ENCODE measurements around the gene SBK2. TPM values are rescaled to one million over a fixed set of nuclear protein-coding genes. Genes with fewer than 3 reads are reported as not detected.

Gene SBK2
- total and polyA plus RNA-seq, 2 donors (not counting 3 experiments of a cell fraction or from before 2014, with no cell fraction given): not detected

- CTCF ChIA-PET: interaction anchor here (1.0 to 1.3 kb wide), 3 partner anchors 13 to 412 kb away, joined by 3 to 4 read pairs (median 4); no protein-coding TSS in a partner anchor
- H2AFZ ChIP-seq (ENCODE audit: low read depth, low read length): no peak overlapping the region
- FAIRE-seq (no peak), DNase-seq (ENCODE audit: low read depth, low spot score) (no peak)
- peaks cover 0 to 3% of the 10 kb centered on the region in 2 experiments for H3K27me3 ChIP-seq (ENCODE audit: control insufficient read depth in 2 of 2, insufficient read depth in 2 of 2, low read length in 2 of 2)
- no peak for TF ChIP-seq POLR2A (IDR thresholded peaks at IDR 0.05; ENCODE audit: low read depth, low read length)
- TF ChIP-seq, protein P1, sequence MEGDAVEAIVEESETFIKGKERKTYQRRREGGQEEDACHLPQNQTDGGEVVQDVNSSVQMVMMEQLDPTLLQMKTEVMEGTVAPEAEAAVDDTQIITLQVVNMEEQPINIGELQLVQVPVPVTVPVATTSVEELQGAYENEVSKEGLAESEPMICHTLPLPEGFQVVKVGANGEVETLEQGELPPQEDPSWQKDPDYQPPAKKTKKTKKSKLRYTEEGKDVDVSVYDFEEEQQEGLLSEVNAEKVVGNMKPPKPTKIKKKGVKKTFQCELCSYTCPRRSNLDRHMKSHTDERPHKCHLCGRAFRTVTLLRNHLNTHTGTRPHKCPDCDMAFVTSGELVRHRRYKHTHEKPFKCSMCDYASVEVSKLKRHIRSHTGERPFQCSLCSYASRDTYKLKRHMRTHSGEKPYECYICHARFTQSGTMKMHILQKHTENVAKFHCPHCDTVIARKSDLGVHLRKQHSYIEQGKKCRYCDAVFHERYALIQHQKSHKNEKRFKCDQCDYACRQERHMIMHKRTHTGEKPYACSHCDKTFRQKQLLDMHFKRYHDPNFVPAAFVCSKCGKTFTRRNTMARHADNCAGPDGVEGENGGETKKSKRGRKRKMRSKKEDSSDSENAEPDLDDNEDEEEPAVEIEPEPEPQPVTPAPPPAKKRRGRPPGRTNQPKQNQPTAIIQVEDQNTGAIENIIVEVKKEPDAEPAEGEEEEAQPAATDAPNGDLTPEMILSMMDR (IDR thresholded peaks at IDR 0.05; ENCODE audit: extremely low read depth in 1 of 2, insufficient read depth in 1 of 2, low read depth in 1 of 2, low read length in 2 of 2): no peak
- no peak for TF ChIP-seq FOS (IDR thresholded peaks at IDR 0.05; ENCODE audit: borderline replicate concordance, insufficient read depth, low read length)
- TF ChIP-seq MYC (IDR thresholded peaks at IDR 0.05; ENCODE audit: low read depth, low read length): no peak
- TF ChIP-seq, protein P2, sequence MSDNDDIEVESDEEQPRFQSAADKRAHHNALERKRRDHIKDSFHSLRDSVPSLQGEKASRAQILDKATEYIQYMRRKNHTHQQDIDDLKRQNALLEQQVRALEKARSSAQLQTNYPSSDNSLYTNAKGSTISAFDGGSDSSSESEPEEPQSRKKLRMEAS (IDR thresholded peaks at IDR 0.05; ENCODE audit: insufficient read depth, insufficient read length): no peak
- no peak for TF ChIP-seq POLR2AphosphoS5 (IDR thresholded peaks at IDR 0.05; ENCODE audit: insufficient read depth, low read depth, low read length)
- TF ChIP-seq JUN (IDR thresholded peaks at IDR 0.05; ENCODE audit: borderline replicate concordance, insufficient read depth, insufficient read length, low read depth): no peak
- TF ChIP-seq GATA2 (IDR thresholded peaks at IDR 0.05; ENCODE audit: insufficient read depth, insufficient read length, low read depth, low read length): no peak
- TF ChIP-seq EZH2 (IDR thresholded peaks at IDR 0.05; ENCODE audit: borderline replicate concordance, low read depth, low read length, severe bottlenecking): no peak
- no peaks in the 10 kb centered on the region for H3K9me3 ChIP-seq (replicated peaks; ENCODE audit: control insufficient read depth, insufficient read depth, low read length)
- no peak overlapping the region for H3K9ac ChIP-seq (replicated peaks; ENCODE audit: extremely low read depth, insufficient read depth, low read length)
- BruUV-seq (replicated peaks): no TSS peak
- no peaks in the 10 kb centered on the region for H3K79me2 ChIP-seq (ENCODE audit: control insufficient read depth, insufficient read depth, low read length)
- H4K20me1 ChIP-seq (replicated peaks; ENCODE audit: control insufficient read depth, extremely low read depth, insufficient read depth, low read length): no peaks in the 10 kb centered on the region
- dilution Hi-C loops (cut with MboI; ENCODE audit: extremely low pct_ligation_motif_present, low sequenced_read_pairs): no loop called here
- H3K4me3 ChIP-seq (replicated peaks in 1 of 3; ENCODE audit: insufficient read depth in 1 of 3, low read depth in 1 of 3, low read length in 3 of 3): no peak overlapping the region
- H3K27ac ChIP-seq (ENCODE audit: insufficient read depth, low read depth, low read length): no peak overlapping the region
- POLR2A ChIA-PET: interaction anchor here (0.6 kb wide), 1 partner anchor 71 kb away, joined by 5 read pairs; the partner anchor contains the start of gene ZNF784
- intact Hi-C loops (cut with micrococcal nuclease): no loop called here
- H3K4me1 ChIP-seq (ENCODE audit: control insufficient read depth, extremely low read depth, insufficient read depth, low read length): peaks cover 15% of the 10 kb centered on the region
- H3K4me2 ChIP-seq (ENCODE audit: insufficient read depth, low read length): no peak overlapping the region
- no peaks in the 10 kb centered on the region for H3K9me1 ChIP-seq (replicated peaks; ENCODE audit: control insufficient read depth, extremely low read depth, insufficient read depth, low read length)
- no peaks in the 10 kb centered on the region for H3K36me3 ChIP-seq (ENCODE audit: control insufficient read depth in 2 of 2, extremely low read depth in 1 of 2, insufficient read depth in 2 of 2, low read length in 2 of 2)
These were observed 16.6 kb upstream of the SBK2 start for GRCh38 chr19:55553217-55554182.

All from endothelial cell of umbilical vein (primary cell).